ENCODE data around the gene IGFLR1.

Gene IGFLR1

GRCh38 chr19:35734273-35734672 is 8.0 kb downstream of the IGFLR1 start:
- Histone ChIP-seq H3K14ac (ENCODE audit: low read length) (no peak overlapping the region), H2BK15ac (ENCODE audit: low read length) (no peak overlapping the region), H2BK5ac (ENCODE audit: low read length) (peak overlapping the region; percentile 66), H3K4me3 (ENCODE audit: low read length in 2 of 2) (no peak overlapping the region), H3K9ac (ENCODE audit: low read depth, low read length, poor library complexity) (peak overlapping the region; percentile 70), H2BK12ac (ENCODE audit: low read length) (no peak overlapping the region), H3K27ac (replicated peaks; ENCODE audit: low read length) (no peak overlapping the region), H3K4me2 (ENCODE audit: insufficient read depth, low read length, poor library complexity, severe bottlenecking) (no peak overlapping the region), H2AFZ (ENCODE audit: low read length) (no peak overlapping the region), H3K36me3 (replicated peaks in 1 of 2; ENCODE audit: control insufficient read depth in 2 of 2, insufficient read depth in 2 of 2, low read length in 2 of 2) (peaks cover 70 to 98% of the 10 kb centered on the region in 2 donors), H4K91ac (ENCODE audit: low read depth, low read length, poor library complexity) (no peak overlapping the region), H3K23ac (ENCODE audit: low read depth, low read length, poor library complexity) (peak overlapping the region; percentile 80), H4K8ac (ENCODE audit: low read depth, low read length) (peak overlapping the region; percentile 43), H3K79me1 (ENCODE audit: low read depth, low read length) (peaks cover 13% of the 10 kb centered on the region), H2AK5ac (ENCODE audit: low read depth, low read length) (no peak overlapping the region), H3K4me1 (ENCODE audit: control insufficient read depth in 2 of 2, insufficient read depth in 1 of 2, low read depth in 1 of 2, low read length in 2 of 2) (no peaks in the 10 kb centered on the region), H2BK120ac (ENCODE audit: low read depth, low read length) (peak overlapping the region; percentile 47), H3K9me3 (replicated peaks in 1 of 2; ENCODE audit: control insufficient read depth in 2 of 2, insufficient read depth in 1 of 2, low read depth in 1 of 2, low read length in 2 of 2) (no peaks in the 10 kb centered on the region), H3K27me3 (ENCODE audit: control insufficient read depth in 3 of 3, insufficient read depth in 3 of 3, low read depth in 1 of 3, low read length in 3 of 3) (no peaks in the 10 kb centered on the region), H3K18ac (ENCODE audit: low read length) (no peak overlapping the region), H3K4ac (ENCODE audit: low read length) (no peak overlapping the region)
- no CpG with 5 or more reads among the region's 8 CpGs for WGBS, 2 donors (ENCODE audit: extremely low coverage in 2 of 2, insufficient read length in 2 of 2, insufficient replicate concordance in 1 of 2)
- DNase-seq (ENCODE audit: low spot score): no peak

GRCh38 chr19:35733180-35734125 is 8.8 kb downstream of the IGFLR1 start:
- no peak overlapping the region for H2AK5ac ChIP-seq (ENCODE audit: low read depth, low read length)
- H3K79me1 ChIP-seq (ENCODE audit: low read depth, low read length): peaks cover 16% of the 10 kb centered on the region
- H3K4me2 ChIP-seq (ENCODE audit: insufficient read depth, low read length, poor library complexity, severe bottlenecking): no peak overlapping the region
- H2BK12ac ChIP-seq (ENCODE audit: low read length): no peak overlapping the region
- H2BK5ac ChIP-seq (ENCODE audit: low read length): peak overlapping the region; percentile 66
- peaks cover 74 to 98% of the 10 kb centered on the region in 2 donors for H3K36me3 ChIP-seq (replicated peaks in 1 of 2; ENCODE audit: control insufficient read depth in 2 of 2, insufficient read depth in 2 of 2, low read length in 2 of 2)
- no peak overlapping the region for H3K4me3 ChIP-seq (ENCODE audit: low read length in 2 of 2)
- H3K9ac ChIP-seq (ENCODE audit: low read depth, low read length, poor library complexity): peak overlapping the region; percentile 60
- H4K91ac ChIP-seq (ENCODE audit: low read depth, low read length, poor library complexity): no peak overlapping the region
- H3K18ac ChIP-seq (ENCODE audit: low read length): no peak overlapping the region
- no peaks in the 10 kb centered on the region for H3K9me3 ChIP-seq (replicated peaks in 1 of 2; ENCODE audit: control insufficient read depth in 2 of 2, insufficient read depth in 1 of 2, low read depth in 1 of 2, low read length in 2 of 2)
- no peak overlapping the region for H2BK15ac ChIP-seq (ENCODE audit: low read length)
- no peak overlapping the region for H2BK120ac ChIP-seq (ENCODE audit: low read depth, low read length)
- DNase-seq (ENCODE audit: low spot score): no peak
- no peaks in the 10 kb centered on the region for H3K27me3 ChIP-seq (ENCODE audit: control insufficient read depth in 3 of 3, insufficient read depth in 3 of 3, low read depth in 1 of 3, low read length in 3 of 3)
- H3K23ac ChIP-seq (ENCODE audit: low read depth, low read length, poor library complexity): peak overlapping the region; percentile 20
- H3K4ac ChIP-seq (ENCODE audit: low read length): no peak overlapping the region
- peak overlapping the region; percentile 17 for H4K8ac ChIP-seq (ENCODE audit: low read depth, low read length)
- WGBS, 2 donors (ENCODE audit: extremely low coverage in 2 of 2, insufficient read length in 2 of 2, insufficient replicate concordance in 1 of 2): no CpG with 5 or more reads among the region's 35 CpGs
- H3K27ac ChIP-seq (replicated peaks; ENCODE audit: low read length): no peak overlapping the region
- no peak overlapping the region for H3K14ac ChIP-seq (ENCODE audit: low read length)
- H2AFZ ChIP-seq (ENCODE audit: low read length): no peak overlapping the region
- H3K4me1 ChIP-seq (ENCODE audit: control insufficient read depth in 2 of 2, insufficient read depth in 1 of 2, low read depth in 1 of 2, low read length in 2 of 2): no peaks in the 10 kb centered on the region

GRCh38 chr19:35732540-35733179 is 9.6 kb downstream of the IGFLR1 start:
- H4K8ac ChIP-seq (ENCODE audit: low read depth, low read length): no peak overlapping the region
- peaks cover 16% of the 10 kb centered on the region for H3K79me1 ChIP-seq (ENCODE audit: low read depth, low read length)
- no peak overlapping the region for H3K4me3 ChIP-seq (ENCODE audit: low read length in 2 of 2)
- no peak overlapping the region for H2AFZ ChIP-seq (ENCODE audit: low read length)
- H3K23ac ChIP-seq (ENCODE audit: low read depth, low read length, poor library complexity): no peak overlapping the region
- no peak overlapping the region for H2BK120ac ChIP-seq (ENCODE audit: low read depth, low read length)
- no peak overlapping the region for H2BK12ac ChIP-seq (ENCODE audit: low read length)
- H2AK5ac ChIP-seq (ENCODE audit: low read depth, low read length): no peak overlapping the region
- H2BK15ac ChIP-seq (ENCODE audit: low read length): no peak overlapping the region
- H3K18ac ChIP-seq (ENCODE audit: low read length): no peak overlapping the region
- no peak overlapping the region for H4K91ac ChIP-seq (ENCODE audit: low read depth, low read length, poor library complexity)
- H2BK5ac ChIP-seq (ENCODE audit: low read length): no peak overlapping the region
- no peaks in the 10 kb centered on the region for H3K4me1 ChIP-seq (ENCODE audit: control insufficient read depth in 2 of 2, insufficient read depth in 1 of 2, low read depth in 1 of 2, low read length in 2 of 2)
- H3K9me3 ChIP-seq (replicated peaks in 1 of 2; ENCODE audit: control insufficient read depth in 2 of 2, insufficient read depth in 1 of 2, low read depth in 1 of 2, low read length in 2 of 2): no peaks in the 10 kb centered on the region
- H3K9ac ChIP-seq (ENCODE audit: low read depth, low read length, poor library complexity): peak overlapping the region; percentile 4
- no peak for DNase-seq (ENCODE audit: low spot score)
- no peak overlapping the region for H3K4me2 ChIP-seq (ENCODE audit: insufficient read depth, low read length, poor library complexity, severe bottlenecking)
- no peak overlapping the region for H3K4ac ChIP-seq (ENCODE audit: low read length)
- H3K36me3 ChIP-seq (replicated peaks in 1 of 2; ENCODE audit: control insufficient read depth in 2 of 2, insufficient read depth in 2 of 2, low read length in 2 of 2): peaks cover 73 to 98% of the 10 kb centered on the region in 2 donors
- no peaks in the 10 kb centered on the region for H3K27me3 ChIP-seq (ENCODE audit: control insufficient read depth in 3 of 3, insufficient read depth in 3 of 3, low read depth in 1 of 3, low read length in 3 of 3)
- WGBS, 2 donors (ENCODE audit: extremely low coverage in 2 of 2, insufficient read length in 2 of 2, insufficient replicate concordance in 1 of 2): no CpG with 5 or more reads among the region's 25 CpGs
- peak overlapping the region; percentile 56 for H3K14ac ChIP-seq (ENCODE audit: low read length)
- no peak overlapping the region for H3K27ac ChIP-seq (replicated peaks; ENCODE audit: low read length)

GRCh38 chr19:35731779-35732405 is 10.4 kb downstream of the IGFLR1 start:
- Histone ChIP-seq H2AFZ (ENCODE audit: low read length) (no peak overlapping the region), H2BK12ac (ENCODE audit: low read length) (no peak overlapping the region), H3K23ac (ENCODE audit: low read depth, low read length, poor library complexity) (peak overlapping the region; percentile 31), H3K4ac (ENCODE audit: low read length) (no peak overlapping the region), H3K27me3 (ENCODE audit: control insufficient read depth in 3 of 3, insufficient read depth in 3 of 3, low read depth in 1 of 3, low read length in 3 of 3) (no peaks in the 10 kb centered on the region), H3K14ac (ENCODE audit: low read length) (no peak overlapping the region), H4K8ac (ENCODE audit: low read depth, low read length) (no peak overlapping the region), H3K79me1 (ENCODE audit: low read depth, low read length) (peaks cover 15% of the 10 kb centered on the region), H3K36me3 (replicated peaks in 1 of 2; ENCODE audit: control insufficient read depth in 2 of 2, insufficient read depth in 2 of 2, low read length in 2 of 2) (peaks cover 74 to 98% of the 10 kb centered on the region in 2 donors), H2BK5ac (ENCODE audit: low read length) (no peak overlapping the region), H2BK15ac (ENCODE audit: low read length) (no peak overlapping the region), H3K4me2 (ENCODE audit: insufficient read depth, low read length, poor library complexity, severe bottlenecking) (no peak overlapping the region), H3K9me3 (replicated peaks in 1 of 2; ENCODE audit: control insufficient read depth in 2 of 2, insufficient read depth in 1 of 2, low read depth in 1 of 2, low read length in 2 of 2) (no peaks in the 10 kb centered on the region), H4K91ac (ENCODE audit: low read depth, low read length, poor library complexity) (no peak overlapping the region), H2BK120ac (ENCODE audit: low read depth, low read length) (no peak overlapping the region), H3K18ac (ENCODE audit: low read length) (no peak overlapping the region), H3K27ac (replicated peaks; ENCODE audit: low read length) (no peak overlapping the region), H3K4me1 (ENCODE audit: control insufficient read depth in 2 of 2, insufficient read depth in 1 of 2, low read depth in 1 of 2, low read length in 2 of 2) (no peaks in the 10 kb centered on the region), H3K9ac (ENCODE audit: low read depth, low read length, poor library complexity) (no peak overlapping the region), H2AK5ac (ENCODE audit: low read depth, low read length) (no peak overlapping the region), H3K4me3 (ENCODE audit: low read length in 2 of 2) (no peak overlapping the region)
- no peak for DNase-seq (ENCODE audit: low spot score)
- WGBS, 2 donors (ENCODE audit: extremely low coverage in 2 of 2, insufficient read length in 2 of 2, insufficient replicate concordance in 1 of 2): no CpG with 5 or more reads among the region's 21 CpGs

Data from neuronal stem cell (in vitro differentiated cells).